HFFc6 (cell line): Measurements from ENCODE around the gene WDPCP. TPM values are rescaled to one million over a fixed set of nuclear protein-coding genes. Genes with fewer than 3 reads are reported as not detected.

Experiments
- DNase-seq: peaks from one replicate; pipeline ENCODE4 v3.0.0-alpha.2; 2018
- H3K27ac Mint-ChIP-seq: 2 replicates; pipeline ENCODE4 v1.8.0; 2020; ENCODE audit warnings: mild to moderate bottlenecking, mixed read lengths
- H3K27me3 Mint-ChIP-seq: 2 replicates; pipeline ENCODE4 v1.8.0; 2021; ENCODE audit warnings: mild to moderate bottlenecking, moderate library complexity, mixed read lengths; ENCODE audit not compliant: insufficient read depth
- H3K36me3 Mint-ChIP-seq: 2 replicates; pipeline ENCODE4 v1.8.0; 2021; ENCODE audit warnings: low read depth, mixed read lengths
- H3K4me1 Mint-ChIP-seq: 2 replicates; pipeline ENCODE4 v1.8.0; 2020; ENCODE audit warnings: low read depth, mixed read lengths
- H3K4me3 Mint-ChIP-seq: 2 replicates; pipeline ENCODE4 v1.8.0; 2020; ENCODE audit warnings: mild to moderate bottlenecking, moderate library complexity, mixed read lengths
- H3K9me3 Mint-ChIP-seq: 2 replicates; pipeline ENCODE4 v1.8.0; 2020; ENCODE audit warnings: mild to moderate bottlenecking, mixed read lengths
- CTCF ChIP-seq: fragments of 200-600 bp; sonication (generic); IDR thresholded peaks from 2 replicates; pipeline ENCODE4 v1.5.0; 2021; ENCODE audit warnings: antibody characterized with exemption, mild to moderate bottlenecking
- total RNA-seq, 6 experiments: library from RNA; stranded (reverse); fragmentation: NEBNext Ultra II Directional; extraction: Animal tissue kit (Norgen Biotek cat#: 25700); gene quantifications; 2 replicates in 1 of 6; 3 replicates in 5 of 6; pipeline ENCODE4 v1.2.3, GENCODE V29; 2021

Gene WDPCP
- total RNA-seq, 6 experiments from 2014 or later = 3.0 to 5.9 (median 4.6) TPM

- Mint-ChIP-seq H3K36me3 (no peaks in the 10 kb centered on the region; the same call in 1 of the 2 replicates), H3K9me3 (no peaks in the 10 kb centered on the region), H3K4me3 (no peak overlapping the region), H3K4me1 (no peaks in the 10 kb centered on the region; the same call in 1 of the 2 replicates), H3K27me3 (no peaks in the 10 kb centered on the region; the same call in 1 of the 2 replicates), H3K27ac (no peak overlapping the region)
- TF ChIP-seq CTCF = no peak
- no peak for DNase-seq
Measured at GRCh38 chr2:63432373-63432772, 155.9 kb downstream of the WDPCP start.

GRCh38 chr2:63425606-63426005 is 162.7 kb downstream of the WDPCP start:
- Mint-ChIP-seq H3K36me3 (no peaks in the 10 kb centered on the region; the same call in 1 of the 2 replicates), H3K4me3 (no peak overlapping the region), H3K27ac (no peak overlapping the region), H3K4me1 (peaks cover 8% of the 10 kb centered on the region), H3K9me3 (no peaks in the 10 kb centered on the region), H3K27me3 (no peaks in the 10 kb centered on the region; the same call in 1 of the 2 replicates)
- TF ChIP-seq CTCF = no peak
- no peak for DNase-seq

- TF ChIP-seq CTCF = no peak; the same call in 1 of the 2 replicates
- peaks cover 8% of the 10 kb centered on the region for H3K4me1 Mint-ChIP-seq
- H3K36me3 Mint-ChIP-seq = no peaks in the 10 kb centered on the region; the same call in 1 of the 2 replicates
- H3K27me3 Mint-ChIP-seq = no peaks in the 10 kb centered on the region; the same call in 1 of the 2 replicates
- H3K4me3 Mint-ChIP-seq = no peak overlapping the region
- H3K9me3 Mint-ChIP-seq = no peaks in the 10 kb centered on the region
- no peak overlapping the region for H3K27ac Mint-ChIP-seq
- no peak for DNase-seq
Measured at GRCh38 chr2:63425079-63425416, 163.2 kb downstream of the WDPCP start.

- H3K27ac Mint-ChIP-seq = peak overlapping the region; percentile 38; the same call in 1 of the 2 replicates
- peaks cover 8% of the 10 kb centered on the region for H3K4me1 Mint-ChIP-seq
- peak; percentile 80 for TF ChIP-seq CTCF
- DNase-seq = peak; percentile 42
- H3K4me3 Mint-ChIP-seq = no peak overlapping the region
- no peaks in the 10 kb centered on the region; the same call in 1 of the 2 replicates for H3K27me3 Mint-ChIP-seq
- H3K9me3 Mint-ChIP-seq = no peaks in the 10 kb centered on the region
- no peaks in the 10 kb centered on the region; the same call in 1 of the 2 replicates for H3K36me3 Mint-ChIP-seq
Measured at GRCh38 chr2:63424329-63425078, 163.8 kb downstream of the WDPCP start.

- H3K36me3 Mint-ChIP-seq = no peaks in the 10 kb centered on the region; the same call in 1 of the 2 replicates
- no peaks in the 10 kb centered on the region; the same call in 1 of the 2 replicates for H3K27me3 Mint-ChIP-seq
- H3K4me1 Mint-ChIP-seq = peaks cover 8% of the 10 kb centered on the region
Measured at GRCh38 chr2:63422556-63422955, 165.7 kb downstream of the WDPCP start.

More at GRCh38 chr2:63422556-63422955, 165.7 kb downstream of the WDPCP start:
- H3K4me3 Mint-ChIP-seq = no peak overlapping the region
- no peak for TF ChIP-seq CTCF
- no peak for DNase-seq
- H3K9me3 Mint-ChIP-seq = no peaks in the 10 kb centered on the region
- no peak overlapping the region; the same call in 1 of the 2 replicates for H3K27ac Mint-ChIP-seq
